Suppressor macrophage treated with lipopolysaccharide for 1 hour (primary cell): ENCODE results near the gene PPP1R13L.

ENCODE experiments used
- DNase-seq, 3 donors: peaks; one replicate each; pipeline ENCODE4 v3.0.0-alpha.2; 2020 to 2022

The PPP1R13L gene

DNA sequence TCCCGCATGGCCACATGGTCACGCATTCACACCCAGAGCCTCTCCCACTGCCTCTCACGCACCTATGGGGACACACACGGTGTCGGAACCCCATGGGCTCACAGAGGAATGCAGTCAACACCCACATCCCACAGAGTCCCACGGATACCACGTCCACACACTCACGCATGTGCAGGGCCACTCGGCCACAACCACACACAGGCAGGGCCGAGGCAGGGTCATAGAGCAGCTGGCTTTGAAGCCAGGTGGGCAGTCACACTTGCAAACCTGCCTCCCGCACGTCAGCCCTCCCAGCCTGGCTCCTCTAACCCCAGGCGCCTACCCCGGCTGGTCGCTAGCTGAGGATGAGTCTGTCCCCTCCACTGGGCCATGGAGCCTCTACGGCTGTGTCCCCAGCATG lies 42.6 kb downstream of the PPP1R13L start:
- DNase-seq: no peak

DNA sequence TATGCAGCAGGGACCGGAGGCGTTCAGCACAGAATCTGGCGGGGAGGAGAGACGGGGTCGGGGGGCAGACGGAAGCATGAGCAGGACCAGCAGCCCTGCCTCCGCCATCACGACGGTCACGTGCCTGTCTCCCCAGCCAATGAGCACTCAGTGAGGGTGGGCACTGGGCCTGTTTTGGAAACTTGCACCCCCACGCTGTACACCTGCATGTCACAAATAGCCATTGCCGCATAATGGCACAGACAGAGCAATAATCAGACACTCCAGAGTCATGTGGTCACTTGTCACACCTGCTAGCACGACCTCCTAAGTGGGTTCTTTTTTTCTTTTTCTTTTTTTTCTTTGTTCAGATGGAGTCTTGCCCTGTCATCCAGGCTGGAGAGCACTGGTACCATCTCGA lies 43.3 kb downstream of the PPP1R13L start:
- DNase-seq: no peak

DNA sequence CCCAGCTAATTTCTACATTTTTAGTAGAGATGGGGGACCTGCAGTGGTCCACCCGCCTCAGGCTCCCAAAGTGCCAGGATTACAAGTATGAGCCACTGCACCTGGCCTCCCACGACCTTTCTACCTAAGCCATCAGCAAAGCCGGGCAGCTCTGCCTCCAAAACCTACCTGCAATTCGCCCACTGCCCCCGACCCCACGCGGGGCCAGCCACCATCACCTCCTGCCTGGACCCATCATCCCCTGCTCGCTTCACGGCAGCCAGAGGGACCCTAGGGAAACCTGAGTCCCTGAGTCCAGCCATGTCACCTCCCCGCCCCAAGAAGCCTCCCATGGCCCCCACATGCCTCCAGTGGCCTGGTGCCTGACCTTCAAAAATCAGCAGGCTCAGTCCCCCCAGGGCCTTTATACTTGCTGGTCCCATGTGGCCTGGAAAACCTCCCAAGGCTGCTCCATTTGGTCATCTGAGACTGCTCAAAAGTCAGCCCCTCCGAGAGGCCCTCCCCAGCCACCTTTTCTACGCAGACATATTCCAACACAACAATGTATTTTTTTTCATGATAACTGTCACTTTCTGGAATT lies 46.6 kb downstream of the PPP1R13L start:
- no peak for DNase-seq

DNA sequence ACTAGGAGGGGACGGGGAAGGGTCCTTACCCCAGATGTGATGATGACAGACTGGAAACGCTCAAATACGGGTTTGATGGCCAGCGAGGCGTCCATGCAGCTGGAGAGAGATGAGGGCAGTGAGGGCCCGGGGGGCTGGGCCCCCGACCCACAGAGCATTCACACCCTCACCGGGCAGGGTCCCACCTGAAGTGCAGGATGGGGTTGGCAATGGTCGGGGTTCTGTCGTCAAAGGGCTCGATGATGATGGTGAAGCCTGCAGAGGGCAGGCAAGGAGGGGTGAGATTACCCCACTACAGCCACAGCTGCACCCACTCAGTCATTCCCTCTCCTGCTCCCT lies 47.5 kb downstream of the PPP1R13L start:
- no peak for DNase-seq

DNA sequence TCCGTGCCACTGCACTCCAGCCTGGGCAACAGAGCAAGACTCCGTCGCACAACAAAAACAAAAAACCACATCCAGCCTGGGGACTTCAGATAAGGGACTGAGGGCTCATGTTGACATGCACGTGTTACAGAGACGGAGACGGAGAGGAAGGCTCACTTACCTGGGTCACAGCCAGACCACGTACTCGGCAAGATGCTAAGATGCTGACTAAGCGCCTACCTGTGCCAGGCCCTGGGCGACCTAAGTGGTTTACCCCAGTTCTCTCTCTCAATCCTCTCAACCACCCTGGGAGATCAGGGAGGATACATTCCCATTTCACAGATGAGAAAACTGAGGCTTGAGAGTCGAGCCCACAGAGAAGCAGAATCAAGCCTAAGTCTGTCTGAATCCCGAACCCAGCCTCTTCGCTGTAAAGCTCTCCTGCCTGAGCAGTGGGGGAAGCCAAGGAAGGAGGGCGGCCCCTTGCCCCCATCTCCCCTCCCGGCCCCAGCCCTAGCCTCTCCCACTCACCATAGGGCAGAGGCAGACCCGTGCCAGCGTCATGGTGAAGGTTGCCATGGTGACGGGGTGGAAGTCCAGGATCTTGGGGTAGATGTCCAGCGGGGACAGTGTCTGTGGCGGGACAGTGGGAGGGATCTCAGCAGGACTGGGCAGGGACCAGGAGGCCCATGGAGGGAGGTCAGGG lies 48.0 kb downstream of the PPP1R13L start:
- DNase-seq: no peak

DNA sequence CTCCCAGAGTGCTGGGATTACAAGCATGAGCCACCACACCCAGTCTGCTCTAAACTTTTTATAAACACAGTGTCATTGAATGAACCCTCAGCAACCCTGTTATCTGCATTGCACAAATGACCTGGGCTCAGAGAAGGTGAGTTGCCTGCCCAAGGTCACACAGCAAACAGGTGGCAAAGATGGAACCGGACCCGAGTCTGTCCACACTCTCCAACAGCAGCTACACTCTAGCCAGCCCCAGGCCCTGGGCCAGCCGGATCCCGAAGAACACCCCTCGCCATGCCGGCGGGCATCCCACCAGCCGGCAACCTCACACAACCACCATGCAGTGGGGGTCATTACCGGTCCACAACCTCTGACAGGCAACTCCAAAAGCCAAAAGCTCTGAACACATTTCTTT lies 49.0 kb downstream of the PPP1R13L start:
- no peak for DNase-seq

DNA sequence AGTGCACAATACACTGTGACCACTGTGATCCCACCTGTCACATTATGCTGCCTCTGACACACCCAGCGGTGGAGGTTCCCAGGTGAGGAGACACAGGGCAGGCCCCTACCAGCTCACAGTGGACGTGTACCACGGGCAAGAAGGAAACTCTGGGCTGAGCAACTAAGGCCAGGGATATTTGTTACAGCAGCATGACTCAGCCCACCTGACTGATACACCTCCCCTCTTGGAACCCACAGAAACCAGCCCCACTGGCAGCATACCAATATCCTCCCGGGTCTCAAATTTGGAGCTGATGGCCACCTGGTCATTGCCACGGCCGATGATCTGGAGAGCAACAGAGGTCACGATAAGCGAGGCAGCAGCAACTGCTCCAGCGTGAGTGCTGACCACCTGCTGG lies 49.5 kb downstream of the PPP1R13L start:
- DNase-seq: no peak

DNA sequence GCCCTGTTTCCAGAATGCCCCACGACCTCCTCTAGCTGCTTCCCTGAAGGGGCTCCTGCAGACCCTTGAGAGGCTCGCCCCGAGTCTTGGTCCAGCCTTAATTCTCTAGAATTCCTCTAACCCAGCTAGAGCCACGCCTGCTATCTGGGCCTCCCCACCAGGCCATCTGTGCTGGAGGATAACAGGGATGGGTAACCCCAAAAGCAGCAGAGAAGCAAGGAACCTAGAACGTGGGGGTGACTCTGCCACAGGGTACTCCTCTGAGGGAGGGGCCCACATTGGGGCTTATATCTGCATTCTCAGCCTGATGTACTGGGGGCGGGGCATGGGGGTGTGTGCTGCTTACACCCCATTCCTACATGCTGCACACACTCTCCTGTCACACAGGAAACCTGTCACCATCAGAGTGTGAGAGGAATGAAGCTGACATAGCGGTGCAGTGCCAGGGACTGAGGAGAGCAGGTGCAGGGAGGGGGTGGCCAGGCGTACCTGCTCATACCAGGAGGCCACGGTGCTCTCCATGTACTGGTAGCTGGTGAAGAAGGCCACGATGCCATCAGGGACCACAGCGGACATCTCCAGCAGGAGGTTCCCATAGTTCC lies 50.5 kb downstream of the PPP1R13L start:
- no peak for DNase-seq

DNA sequence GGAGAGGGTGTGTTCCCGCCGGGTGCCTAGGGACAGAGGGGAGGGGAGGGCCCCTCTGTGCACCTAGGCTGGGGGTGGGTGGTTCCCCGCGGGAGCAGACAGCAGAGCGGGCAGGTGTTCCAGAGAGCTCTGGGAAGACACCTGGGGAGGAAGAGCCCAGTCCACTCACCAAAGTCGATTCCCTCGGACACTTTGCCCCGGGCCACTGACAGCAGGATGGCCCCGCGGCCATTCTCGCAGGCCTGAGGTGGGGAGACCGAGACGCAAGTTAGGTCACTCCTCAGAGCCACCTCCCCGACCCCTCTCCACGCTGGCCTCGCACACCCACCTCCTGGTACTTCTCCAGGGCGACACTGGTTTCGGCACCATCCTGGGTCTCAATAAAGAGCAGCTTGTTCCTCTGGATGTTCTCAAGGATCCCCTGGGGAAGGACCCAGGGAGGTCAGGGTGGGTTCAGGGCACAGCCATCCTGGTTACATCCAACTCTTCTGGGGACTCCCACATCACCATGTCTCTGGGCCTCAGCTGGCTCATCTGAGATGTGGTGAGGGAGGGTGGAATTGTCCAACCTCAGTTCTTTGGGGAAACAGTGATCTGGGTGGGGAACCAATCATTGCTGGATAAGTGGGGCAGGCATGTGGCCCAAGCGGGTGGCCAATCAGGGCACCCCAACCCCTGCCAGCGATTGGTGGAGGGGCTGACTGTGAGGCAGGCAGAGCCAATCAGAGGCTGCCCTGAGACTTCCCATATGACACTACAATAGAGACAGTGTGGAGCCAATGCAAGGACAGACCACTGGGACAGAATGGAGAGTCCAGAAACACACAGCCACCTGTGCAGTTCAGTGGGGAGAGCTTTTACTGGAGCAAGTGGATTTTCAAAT lies 51.7 kb downstream of the PPP1R13L start:
- no peak for DNase-seq

DNA sequence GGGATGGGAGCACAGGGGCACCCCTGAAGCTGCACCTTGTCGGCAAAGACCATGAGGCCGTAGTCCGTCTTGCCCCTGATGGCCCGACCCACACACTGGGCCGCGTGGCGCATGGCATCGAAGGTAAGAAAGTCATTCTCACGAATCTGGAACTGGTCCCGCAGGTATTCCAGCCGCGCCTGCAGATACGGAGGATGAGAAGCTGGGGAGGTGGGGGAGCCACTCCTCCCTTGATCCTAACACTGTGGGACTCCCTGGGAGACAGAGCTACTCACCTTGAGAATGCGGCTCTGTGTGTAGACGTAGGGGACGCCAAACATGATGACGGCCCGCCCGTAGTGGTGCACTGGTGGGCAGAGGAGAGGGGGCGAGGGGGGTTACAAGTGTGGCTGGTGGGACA lies 52.4 kb downstream of the PPP1R13L start:
- no peak for DNase-seq

DNA sequence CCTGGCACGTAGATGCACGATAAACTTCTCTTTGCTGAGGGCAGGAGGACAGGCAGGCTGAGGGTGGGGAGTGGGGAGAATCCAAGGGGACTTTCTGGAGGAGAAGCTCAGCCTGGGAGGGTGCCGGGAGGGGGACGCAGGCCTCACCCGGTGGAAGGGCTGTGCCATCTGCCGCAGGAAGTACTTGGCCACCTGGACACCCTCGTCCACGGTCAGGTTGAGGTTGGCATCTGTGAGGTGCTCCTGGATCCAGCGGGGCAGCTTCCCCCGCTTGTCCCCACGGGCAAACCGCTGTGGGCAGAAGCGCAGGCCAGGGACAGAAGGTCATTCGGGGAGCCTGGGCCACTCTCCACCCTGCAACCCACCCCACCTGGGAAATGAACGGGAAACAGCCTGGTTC lies 52.8 kb downstream of the PPP1R13L start:
- DNase-seq: no peak

DNA sequence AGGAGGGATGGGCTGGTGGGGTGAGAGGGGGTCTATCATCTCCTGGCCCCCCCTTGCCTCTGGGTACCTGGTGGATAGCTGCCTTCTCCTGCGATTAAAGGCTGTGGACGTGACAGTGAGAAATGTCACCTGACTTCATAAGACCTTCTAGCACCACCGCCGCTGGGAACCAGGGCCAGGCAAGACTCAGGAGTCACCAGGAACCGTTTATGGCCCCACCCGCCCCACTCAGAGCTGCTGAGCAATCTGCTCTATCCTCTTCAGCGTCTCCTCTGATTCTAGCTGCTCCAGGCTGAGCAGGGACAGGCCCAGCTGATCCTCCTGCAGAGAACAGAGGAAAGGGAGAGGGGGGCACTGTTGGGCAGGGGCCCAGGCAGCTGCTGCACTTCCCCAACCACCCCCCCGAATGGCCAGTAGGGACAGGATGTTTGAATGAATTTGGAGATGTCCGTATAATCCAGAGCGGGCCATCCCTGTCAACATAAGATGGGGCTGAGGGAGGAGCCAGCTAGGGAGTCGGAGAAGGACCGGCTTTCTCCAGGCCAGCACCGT lies 53.4 kb downstream of the PPP1R13L start:
- DNase-seq: no peak

DNA sequence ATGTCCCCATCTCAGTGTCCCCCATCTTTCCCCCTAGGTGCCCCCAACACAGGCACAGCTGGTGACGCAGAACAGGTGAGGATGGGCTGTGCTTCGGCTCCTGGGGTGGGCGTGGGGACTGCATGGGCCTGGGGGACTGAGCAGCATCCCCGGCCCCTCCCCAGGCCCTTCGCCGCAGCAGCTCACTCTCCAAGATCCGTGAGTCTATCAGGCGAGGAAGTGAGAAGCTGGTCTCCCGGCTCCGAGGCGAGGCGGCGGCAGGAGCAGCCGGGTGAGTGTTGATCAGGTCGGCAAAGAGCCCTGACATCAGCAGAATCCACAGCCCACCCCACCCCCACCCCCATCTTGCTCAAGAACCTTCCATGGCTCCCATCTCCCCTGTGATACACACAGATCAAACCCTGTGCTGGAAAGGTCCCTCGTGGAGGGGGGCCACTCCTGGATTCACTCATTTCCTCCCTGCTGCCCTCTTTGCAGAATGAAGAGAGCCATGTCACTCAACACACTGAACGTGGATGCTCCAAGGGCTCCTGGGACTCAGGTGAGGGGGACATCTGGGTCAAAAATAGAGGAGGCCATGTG lies 54.3 kb downstream of the PPP1R13L start:
- no peak for DNase-seq

DNA sequence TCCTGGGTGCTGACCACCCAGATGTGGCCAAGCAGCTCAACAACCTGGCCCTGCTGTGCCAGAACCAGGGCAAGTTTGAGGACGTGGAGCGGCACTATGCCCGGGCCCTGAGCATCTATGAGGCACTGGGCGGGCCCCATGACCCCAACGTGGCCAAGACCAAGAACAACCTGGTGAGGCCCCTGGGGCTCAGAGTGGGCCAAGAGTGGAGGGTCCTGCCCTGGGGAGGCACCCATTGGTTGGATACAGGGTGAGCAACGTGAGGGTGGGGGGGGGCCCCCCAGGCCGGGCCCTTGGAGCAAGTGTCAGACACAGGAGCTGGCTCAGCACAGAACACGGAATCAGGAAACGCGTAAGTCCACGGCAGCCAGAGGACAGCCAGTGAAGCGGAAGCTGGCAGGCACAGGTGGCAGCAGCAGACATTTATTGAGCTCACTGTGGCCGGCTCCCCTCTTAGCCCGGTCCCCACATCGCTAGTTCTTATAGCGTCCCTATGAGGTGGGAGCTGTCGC lies 55.4 kb downstream of the PPP1R13L start:
- DNase-seq: no peak

DNA sequence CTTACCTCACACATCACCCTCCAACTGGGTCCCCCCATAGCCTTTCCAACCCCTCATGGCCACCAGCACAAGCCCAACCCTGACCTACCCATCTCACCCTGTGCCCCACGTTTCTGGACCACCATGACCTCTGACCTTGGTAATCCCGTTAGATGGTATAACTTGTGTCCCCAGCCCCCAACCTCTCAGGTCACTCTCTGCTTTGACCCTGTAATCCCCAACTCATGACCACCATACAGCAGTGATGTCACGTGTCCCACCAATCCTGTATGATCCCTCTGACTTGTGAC lies 55.8 kb downstream of the PPP1R13L start:
- DNase-seq: no peak

DNA sequence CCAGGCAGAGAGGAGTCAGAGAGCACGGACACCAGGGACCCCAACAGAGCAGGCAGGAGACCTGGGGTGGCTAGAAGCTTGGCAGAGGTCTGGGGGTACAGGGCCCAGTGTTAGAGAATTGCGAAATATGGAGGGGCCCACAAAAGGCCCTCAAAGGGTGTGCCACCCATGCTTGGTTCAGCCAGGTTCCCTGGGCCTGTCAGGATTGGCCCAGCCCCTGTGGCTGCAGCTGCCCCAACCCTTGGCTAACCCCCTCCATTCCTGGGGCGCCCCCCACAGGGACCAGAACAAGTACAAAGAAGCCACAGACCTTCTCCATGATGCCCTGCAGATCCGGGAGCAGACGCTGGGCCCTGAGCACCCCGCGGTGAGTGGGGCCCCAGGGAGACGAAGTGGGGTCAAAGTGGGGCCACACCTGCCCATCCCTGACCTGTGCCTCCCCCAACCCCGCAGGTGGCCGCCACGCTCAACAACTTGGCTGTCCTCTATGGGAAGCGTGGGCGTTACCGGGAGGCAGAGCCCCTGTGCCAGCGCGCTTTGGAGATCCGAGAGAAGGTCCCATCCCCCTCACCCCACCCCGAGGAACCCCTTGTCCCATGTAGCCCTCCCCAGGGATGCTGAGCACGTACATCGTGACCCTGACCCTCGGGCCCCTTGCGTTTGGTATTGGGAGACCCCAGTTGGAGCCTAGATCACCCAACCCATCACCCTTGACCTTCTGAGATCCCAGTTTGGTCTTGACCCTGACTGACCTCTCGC lies 56.3 kb downstream of the PPP1R13L start:
- no peak for DNase-seq

DNA sequence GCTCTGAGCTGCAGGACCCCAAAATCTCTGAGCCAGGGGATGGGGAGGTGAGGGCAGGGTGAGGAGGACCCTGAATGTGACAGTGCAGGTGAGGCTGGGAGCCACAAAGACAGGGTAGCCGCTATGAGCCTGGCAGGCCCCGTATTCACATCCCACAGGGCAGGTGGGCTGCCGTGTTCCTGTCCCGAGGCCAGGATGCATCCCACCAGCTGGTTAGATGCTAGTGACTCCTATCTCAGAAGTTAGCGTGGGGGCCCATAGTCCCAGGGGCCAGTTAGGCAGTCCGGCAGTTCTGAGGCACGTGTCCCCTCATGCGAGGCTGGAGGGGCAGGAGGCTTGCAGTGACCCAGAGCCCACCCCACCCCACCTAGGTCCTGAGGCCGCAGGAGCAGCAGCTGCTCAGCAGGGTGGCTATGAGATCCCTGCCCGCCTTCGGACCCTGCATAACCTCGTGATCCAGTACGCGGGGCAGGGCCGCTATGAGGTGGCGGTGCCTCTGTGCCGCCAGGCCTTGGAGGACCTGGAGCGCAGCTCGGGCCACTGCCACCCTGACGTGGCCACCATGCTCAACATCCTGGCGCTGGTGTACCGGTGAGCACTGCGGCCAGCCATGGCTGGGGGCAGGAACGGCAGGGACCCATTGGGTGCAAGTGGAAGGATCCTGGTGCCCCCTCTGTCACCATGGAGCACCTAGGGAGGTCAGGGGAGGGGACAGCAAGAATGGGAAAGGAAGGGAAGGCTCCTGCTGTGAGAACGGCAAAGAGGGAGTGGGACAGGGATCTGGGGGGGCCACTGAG lies 57.1 kb downstream of the PPP1R13L start:
- no peak for DNase-seq

DNA sequence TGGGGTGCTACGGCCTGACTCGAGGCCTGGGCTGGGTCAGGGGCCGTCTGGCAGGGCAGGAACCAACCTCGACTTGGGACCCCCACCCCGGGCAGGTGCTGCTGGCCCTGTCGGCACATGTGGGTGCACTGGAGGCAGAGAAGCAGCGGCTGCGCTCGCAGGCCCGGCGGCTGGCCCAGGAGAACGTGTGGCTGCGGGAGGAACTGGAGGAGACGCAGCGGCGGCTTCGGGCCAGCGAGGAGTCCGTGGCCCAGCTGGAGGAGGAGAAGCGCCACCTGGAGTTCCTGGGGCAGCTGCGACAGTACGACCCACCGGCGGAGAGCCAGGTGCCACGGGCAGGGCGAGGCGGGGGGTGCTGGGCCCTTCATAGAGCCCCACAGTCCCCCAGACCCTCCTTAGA lies 58.4 kb downstream of the PPP1R13L start:
- DNase-seq: no peak

DNA sequence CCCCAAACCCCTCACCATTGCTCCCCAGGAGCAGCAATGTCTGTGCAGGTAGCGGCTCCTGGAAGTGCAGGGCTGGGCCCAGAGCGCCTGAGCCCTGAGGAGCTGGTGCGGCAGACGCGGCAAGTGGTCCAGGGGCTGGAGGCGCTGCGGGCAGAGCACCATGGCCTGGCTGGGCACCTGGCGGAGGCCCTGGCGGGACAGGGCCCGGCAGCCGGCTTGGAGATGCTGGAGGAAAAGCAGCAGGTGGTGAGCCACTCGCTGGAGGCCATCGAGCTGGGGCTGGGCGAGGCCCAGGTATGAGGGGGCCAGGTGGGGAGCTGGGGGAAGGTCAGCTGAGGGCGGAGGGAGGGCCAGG lies 59.4 kb downstream of the PPP1R13L start:
- DNase-seq: no peak

DNA sequence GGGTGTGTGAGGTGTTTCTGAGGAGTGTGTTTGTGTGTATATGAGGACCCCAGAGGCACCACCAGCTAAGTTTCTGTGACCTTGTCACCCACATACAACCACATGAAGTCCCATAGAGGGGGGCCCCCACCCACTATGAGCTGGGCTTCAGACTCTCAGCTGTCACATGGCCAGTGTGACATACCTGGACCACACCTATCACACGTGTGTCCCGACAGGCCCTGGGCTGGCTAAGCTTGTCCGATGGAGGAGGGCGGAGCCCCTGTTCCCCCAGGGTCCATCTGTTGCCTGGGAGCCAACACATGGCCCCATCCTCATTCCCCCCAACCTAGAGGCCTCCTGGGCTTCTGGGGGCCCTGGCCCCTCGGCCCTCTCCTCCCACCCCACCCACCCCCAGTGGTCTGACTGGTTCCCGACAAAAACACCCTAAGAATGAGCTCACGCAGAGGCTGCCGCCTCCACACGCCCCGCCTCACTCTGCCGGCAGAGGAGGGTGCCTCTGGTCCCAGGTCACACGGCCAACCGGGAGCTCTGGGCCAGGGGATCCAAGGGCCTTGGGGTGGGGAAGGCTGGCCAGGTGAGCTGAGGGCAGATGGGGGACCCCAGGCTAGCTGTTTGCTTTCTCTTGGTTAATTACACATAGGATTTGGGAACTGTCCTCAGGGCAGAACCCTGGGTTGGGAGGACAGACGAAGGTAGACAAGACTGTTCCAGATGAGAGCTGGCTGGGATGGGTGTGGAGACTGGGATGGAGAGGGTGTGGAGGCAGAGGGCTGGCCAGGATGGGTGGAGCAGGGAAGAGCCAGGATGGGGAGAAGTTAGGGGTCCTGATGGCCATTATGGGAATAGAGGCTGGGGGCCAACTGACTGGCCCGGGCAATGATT lies 60.0 kb downstream of the PPP1R13L start:
- no peak for DNase-seq

DNA sequence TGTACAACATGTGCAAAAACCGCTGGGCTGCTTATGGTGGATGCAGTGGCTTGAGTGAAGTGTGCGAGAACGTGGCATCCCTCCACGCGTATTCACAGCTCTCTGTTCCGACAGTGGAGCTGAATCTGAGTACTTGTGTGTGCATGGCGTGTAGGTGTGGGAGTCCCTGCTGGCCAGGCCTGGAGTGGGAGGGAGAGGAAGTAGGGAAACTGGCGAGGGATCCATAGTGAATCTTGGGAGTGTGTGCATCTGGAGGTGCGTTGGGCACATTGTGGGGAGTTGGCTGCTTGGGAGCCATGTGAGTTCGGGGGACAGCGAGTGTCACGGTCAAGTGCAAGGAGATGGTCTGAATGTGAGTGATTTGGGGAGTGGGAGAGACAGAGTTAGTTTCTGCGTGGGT lies 62.0 kb downstream of the PPP1R13L start:
- DNase-seq: no peak
